Neuronal stem cell (in vitro differentiated cells): ENCODE measurements around the gene PPP1R15B.

Experiments used
- DNase-seq: peaks from one replicate; pipeline ENCODE4 v3.0.0-alpha.2; 2013; ENCODE audit warnings: low spot score
- H2AFZ ChIP-seq: one replicate; pipeline ENCODE4 v1.6.1; 2013; ENCODE audit warnings: mild to moderate bottlenecking, low read length, inconsistent platforms
- H2AK5ac ChIP-seq: 2 replicates; pipeline ENCODE4 v1.6.1; 2013; ENCODE audit warnings: low read depth, mild to moderate bottlenecking, inconsistent platforms, low read length, moderate library complexity, mixed read lengths
- H2BK120ac ChIP-seq: 2 replicates; pipeline ENCODE4 v1.6.1; 2013; ENCODE audit warnings: low read depth, mild to moderate bottlenecking, inconsistent platforms, low read length, moderate library complexity, mixed read lengths
- H2BK12ac ChIP-seq: one replicate; pipeline ENCODE4 v1.6.1; 2013; ENCODE audit warnings: low read length, inconsistent platforms
- H2BK15ac ChIP-seq: 2 replicates; pipeline ENCODE4 v1.6.1; 2013; ENCODE audit warnings: mild to moderate bottlenecking, low read length, inconsistent platforms, mixed read lengths
- H2BK5ac ChIP-seq: one replicate; pipeline ENCODE4 v1.6.1; 2013; ENCODE audit warnings: inconsistent platforms, mild to moderate bottlenecking, low read length, moderate library complexity
- H3K14ac ChIP-seq: one replicate; pipeline ENCODE4 v1.6.1; 2013; ENCODE audit warnings: low read length, inconsistent platforms
- H3K18ac ChIP-seq: 2 replicates; pipeline ENCODE4 v1.6.1; 2013; ENCODE audit warnings: low read length, inconsistent platforms
- H3K23ac ChIP-seq: 2 replicates; pipeline ENCODE4 v1.6.1; 2013; ENCODE audit warnings: low read depth, mild to moderate bottlenecking, mixed read lengths, low read length, inconsistent platforms; ENCODE audit not compliant: poor library complexity
- H3K27ac ChIP-seq: replicated peaks from 3 replicates; pipeline ENCODE4 v1.5.1; 2013; ENCODE audit warnings: low read length, inconsistent platforms
- H3K27me3 ChIP-seq, 3 experiments: 2 replicates each; pipeline ENCODE4 v1.6.1; 2013; ENCODE audit warnings: low read length in 3 of 3, mild to moderate bottlenecking in 2 of 3, inconsistent platforms in 1 of 3, low read depth in 1 of 3, mixed read lengths in 1 of 3, moderate library complexity in 1 of 3; ENCODE audit not compliant: control insufficient read depth in 3 of 3, insufficient read depth in 3 of 3
- H3K36me3 ChIP-seq, 2 donors: replicated peaks in 1 of 2; 2 replicates each; pipeline ENCODE4 v1.6.1; 2013; ENCODE audit warnings: low read length in 2 of 2; ENCODE audit not compliant: control insufficient read depth in 2 of 2, insufficient read depth in 2 of 2
- H3K4ac ChIP-seq: 2 replicates; pipeline ENCODE4 v1.6.1; 2013; ENCODE audit warnings: inconsistent platforms, mild to moderate bottlenecking, low read length, moderate library complexity
- H3K4me1 ChIP-seq, 2 donors: 1 replicate in 1 of 2; 2 replicates in 1 of 2; pipeline ENCODE4 v1.6.1; 2013; ENCODE audit warnings: low read length in 2 of 2, low read depth in 1 of 2; ENCODE audit not compliant: control insufficient read depth in 2 of 2, insufficient read depth in 1 of 2
- H3K4me2 ChIP-seq: one replicate; pipeline ENCODE4 v1.6.1; 2013; ENCODE audit warnings: mild to moderate bottlenecking, low read length, inconsistent platforms; ENCODE audit not compliant: insufficient read depth, poor library complexity, severe bottlenecking
- H3K4me3 ChIP-seq, 2 donors: 2 replicates each; pipeline ENCODE4 v1.5.1; 2013; ENCODE audit warnings: low read length in 2 of 2, mild to moderate bottlenecking in 2 of 2, inconsistent platforms in 1 of 2, moderate library complexity in 1 of 2
- H3K79me1 ChIP-seq: one replicate; pipeline ENCODE4 v1.6.1; 2013; ENCODE audit warnings: low read depth, mild to moderate bottlenecking, inconsistent platforms, low read length, moderate library complexity
- H3K9ac ChIP-seq: one replicate; pipeline ENCODE4 v1.6.1; 2013; ENCODE audit warnings: mild to moderate bottlenecking, low read depth, low read length, inconsistent platforms; ENCODE audit not compliant: poor library complexity
- H3K9me3 ChIP-seq, 2 donors: replicated peaks in 1 of 2; 2 replicates each; pipeline versions ENCODE3 to v1.6.1; 2013; ENCODE audit warnings: low read length in 2 of 2, mild to moderate bottlenecking in 2 of 2, inconsistent platforms in 1 of 2, low read depth in 1 of 2, mixed read lengths in 1 of 2, moderate library complexity in 1 of 2; ENCODE audit not compliant: control insufficient read depth in 2 of 2, insufficient read depth in 1 of 2
- H4K8ac ChIP-seq: one replicate; pipeline ENCODE4 v1.6.1; 2013; ENCODE audit warnings: low read depth, mild to moderate bottlenecking, inconsistent platforms, low read length, moderate library complexity
- H4K91ac ChIP-seq: one replicate; pipeline ENCODE4 v1.6.1; 2013; ENCODE audit warnings: low read length, low read depth, mild to moderate bottlenecking, inconsistent platforms; ENCODE audit not compliant: poor library complexity
- WGBS, 2 donors: extraction: QIAGEN DNeasy Blood & Tissue Kit; methylation state at CpG; one replicate each; pipeline ENCODE4 v1.1.7; 2013; ENCODE audit warnings: missing lambda C conversion rate in 2 of 2, mixed read lengths in 1 of 2; ENCODE audit not compliant: insufficient read length in 2 of 2, insufficient replicate concordance in 1 of 2; ENCODE audit errors: extremely low coverage in 2 of 2; 5-methylcytosine and 5-hydroxymethylcytosine counted together

The PPP1R15B gene

GRCh38 chr1:204391629-204392028, 20.0 kb downstream of the PPP1R15B start:
- peaks cover 0 to 6% (median 0%) of the 10 kb centered on the region in 3 experiments for H3K27me3 ChIP-seq
- H4K8ac ChIP-seq, result no peak overlapping the region
- H3K18ac ChIP-seq, result no peak overlapping the region
- H2BK12ac ChIP-seq, result no peak overlapping the region
- H3K36me3 ChIP-seq, result peaks cover 0 to 4% of the 10 kb centered on the region in 2 donors
- DNase-seq, result no peak
- H3K4me1 ChIP-seq, result no peaks in the 10 kb centered on the region
- no peak overlapping the region for H3K9ac ChIP-seq
- no peak overlapping the region for H3K4ac ChIP-seq
- H2BK5ac ChIP-seq, result no peak overlapping the region
- H2AK5ac ChIP-seq, result no peak overlapping the region
- H3K4me3 ChIP-seq, result no peak overlapping the region
- no peak overlapping the region for H2BK15ac ChIP-seq
- H2AFZ ChIP-seq, result no peak overlapping the region
- H3K27ac ChIP-seq, result no peak overlapping the region
- H4K91ac ChIP-seq, result no peak overlapping the region
- H3K14ac ChIP-seq, result no peak overlapping the region
- H3K9me3 ChIP-seq, result peaks cover 0 to 2% of the 10 kb centered on the region in 2 donors
- H3K4me2 ChIP-seq, result no peak overlapping the region
- no peak overlapping the region for H2BK120ac ChIP-seq
- no peaks in the 10 kb centered on the region for H3K79me1 ChIP-seq
- H3K23ac ChIP-seq, result no peak overlapping the region

- Histone ChIP-seq H4K8ac (no peak overlapping the region), H3K79me1 (no peaks in the 10 kb centered on the region), H3K27me3 (peaks cover 0 to 11% (median 0%) of the 10 kb centered on the region in 3 experiments), H3K4me3 (no peak overlapping the region), H3K27ac (no peak overlapping the region), H2BK120ac (no peak overlapping the region), H3K9ac (no peak overlapping the region), H3K18ac (no peak overlapping the region), H2BK12ac (no peak overlapping the region), H2AFZ (no peak overlapping the region), H3K9me3 (peaks cover 0 to 1% of the 10 kb centered on the region in 2 donors), H3K4me1 (no peaks in the 10 kb centered on the region), H3K4me2 (no peak overlapping the region), H3K4ac (no peak overlapping the region), H2BK5ac (no peak overlapping the region), H3K36me3 (peaks cover 0 to 2% of the 10 kb centered on the region in 2 donors), H3K23ac (no peak overlapping the region), H3K14ac (no peak overlapping the region), H4K91ac (no peak overlapping the region), H2BK15ac (no peak overlapping the region), H2AK5ac (no peak overlapping the region)
- no peak for DNase-seq
- no CpG with 5 or more reads among the region's 4 CpGs for WGBS, 2 donors
Observed at GRCh38 chr1:204390751-204391466, 20.7 kb downstream of the PPP1R15B start.

GRCh38 chr1:204385727-204386126, 25.9 kb downstream of the PPP1R15B start:
- Histone ChIP-seq H4K91ac (no peak overlapping the region), H3K4ac (no peak overlapping the region), H2BK15ac (no peak overlapping the region), H3K4me3 (no peak overlapping the region), H3K36me3 (no peaks in the 10 kb centered on the region), H3K23ac (no peak overlapping the region), H3K4me1 (no peaks in the 10 kb centered on the region), H3K9me3 (no peaks in the 10 kb centered on the region), H3K9ac (no peak overlapping the region), H3K79me1 (no peaks in the 10 kb centered on the region), H2BK120ac (no peak overlapping the region), H3K14ac (no peak overlapping the region), H2AK5ac (no peak overlapping the region), H3K4me2 (no peak overlapping the region), H3K27me3 (peaks cover 0 to 53% (median 0%) of the 10 kb centered on the region in 3 experiments), H3K18ac (no peak overlapping the region), H2BK5ac (no peak overlapping the region), H3K27ac (no peak overlapping the region), H2AFZ (no peak overlapping the region), H4K8ac (no peak overlapping the region), H2BK12ac (no peak overlapping the region)
- WGBS, 2 donors, result no CpG with 5 or more reads among the region's 2 CpGs
- no peak for DNase-seq

GRCh38 chr1:204384636-204385352, 26.8 kb downstream of the PPP1R15B start:
- Histone ChIP-seq H4K91ac (no peak overlapping the region), H3K4me1 (no peaks in the 10 kb centered on the region), H3K27me3 (peaks cover 0 to 62% (median 9%) of the 10 kb centered on the region in 3 experiments), H4K8ac (no peak overlapping the region), H3K79me1 (no peaks in the 10 kb centered on the region), H2BK12ac (no peak overlapping the region), H2BK15ac (no peak overlapping the region), H3K4me2 (no peak overlapping the region), H2AK5ac (no peak overlapping the region), H3K4ac (no peak overlapping the region), H3K14ac (no peak overlapping the region), H3K4me3 (no peak overlapping the region), H3K18ac (peak overlapping the region; percentile 68), H2BK5ac (no peak overlapping the region), H3K9ac (no peak overlapping the region), H2AFZ (no peak overlapping the region), H3K9me3 (no peaks in the 10 kb centered on the region), H3K27ac (no peak overlapping the region), H3K36me3 (no peaks in the 10 kb centered on the region), H3K23ac (no peak overlapping the region), H2BK120ac (no peak overlapping the region)
- WGBS, 2 donors, result no CpG with 5 or more reads among the region's 7 CpGs
- no peak for DNase-seq
